Spleen (tissue), 7 donors: ENCODE measurements around the gene PMF1.

Experiments
- CTCF ChIP-seq, 11 experiments: fragments of 200-600 bp in 7 of 11; fragments of 450-650 bp in 4 of 11; sonication (generic) in 4 of 11; IDR thresholded peaks in 8 of 11; conservative IDR thresholded peaks in 3 of 11; 1 replicate in 7 of 11; 2 replicates in 4 of 11; pipeline versions ENCODE4 v1.4.0 to v1.8.0; 2016 to 2021; ENCODE audit warnings: antibody characterized with exemption in 11 of 11, inconsistent platforms in 4 of 11, mild to moderate bottlenecking in 1 of 11
- POLR2A ChIP-seq, 3 donors: fragments of 450-650 bp; IDR thresholded peaks; one replicate each; pipeline ENCODE4 v1.5.1; 2017; ENCODE audit warnings: antibody characterized with exemption in 3 of 3, mild to moderate bottlenecking in 1 of 3
- donor health status: DM: no; HTN: no; CAD: no; lungs with moderate emphysema.
- donor health status: DM: no; HTN: no; CAD: no.
- donor health status: DM: no; HTN: no; CAD: no.

DNA sequence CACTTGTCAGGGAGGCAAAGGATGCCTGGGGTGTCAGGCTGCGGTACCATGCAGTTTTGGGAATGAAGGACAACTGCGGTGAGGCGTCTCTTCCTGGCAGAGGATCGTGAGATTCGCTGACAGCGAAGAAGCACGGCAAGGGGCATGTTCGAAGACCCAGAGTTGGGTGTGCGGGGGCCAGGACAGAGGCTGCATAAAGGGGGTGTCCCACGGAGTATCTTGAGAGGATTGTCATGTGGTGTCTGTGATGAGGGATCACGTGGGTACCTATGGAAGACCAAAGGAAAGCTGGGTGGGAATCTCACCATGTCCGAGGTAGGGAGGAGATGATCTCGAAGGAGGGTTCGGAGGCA lies 18.5 kb upstream of the PMF1 start:
- no peak for TF ChIP-seq CTCF (IDR thresholded peaks at IDR 0.05 in 8 of 11, conservative IDR thresholded peaks at IDR 0.05 in 3 of 11)
- TF ChIP-seq POLR2A (IDR thresholded peaks at IDR 0.05) = no peak
